Head of caudate nucleus (tissue), 42 donors: ENCODE measurements around the gene GNAS.
"Not testable (repeated sequence)": the region's sequence is repeated elsewhere in the genome, so short reads cannot be mapped to it uniquely, and the experiment has no call there.

ENCODE experiments used
- DNase-seq, 42 donors: peaks; one replicate each; pipeline versions ENCODE4 v3.0.0 to v3.0.0-alpha.2; 2020 to 2021; ENCODE audit warnings: mixed read lengths in 7 of 42
- intact Hi-C: fragments of 100-400 bp; cut with DNase I; formaldehyde crosslinking; loops from one replicate; pipeline ENCODE4 v1.15.0; 2022

GNAS gene

GRCh38 chr20:58824843-58825242 is 27.7 kb upstream of the GNAS start:
- no peak for DNase-seq
- intact Hi-C loops: no loop called here

- intact Hi-C loops: no loop called here
- DNase-seq: no peak
Observed at GRCh38 chr20:58825450-58825849, 27.1 kb upstream of the GNAS start.

GRCh38 chr20:58826271-58826670 is 26.2 kb upstream of the GNAS start:
- no peak for DNase-seq
- intact Hi-C loops: no loop called here

DNA sequence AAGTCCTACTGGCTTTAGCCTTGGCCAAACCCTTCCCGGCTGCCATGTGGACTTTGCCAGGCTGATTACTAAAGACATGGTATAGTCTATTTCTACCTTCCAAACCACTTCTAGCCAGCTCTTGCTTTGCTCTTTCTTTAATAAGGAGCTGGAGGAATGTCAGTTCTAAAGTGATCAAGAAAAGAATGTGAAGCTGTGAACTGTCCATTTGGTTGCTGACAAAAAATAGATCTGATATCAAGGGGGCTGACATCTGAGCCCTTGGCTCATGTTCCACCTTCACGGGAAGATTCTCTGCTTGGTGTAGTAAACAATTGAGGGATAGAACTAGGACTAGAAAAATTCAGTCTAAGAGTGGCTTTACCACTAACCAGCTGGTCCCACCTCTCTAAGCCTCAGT is 24.4 kb upstream of the GNAS start:
- no peak for DNase-seq
- intact Hi-C loops: no loop called here

GRCh38 chr20:58828804-58829203 is 23.7 kb upstream of the GNAS start:
- intact Hi-C loops: not testable (repeated sequence)

DNA sequence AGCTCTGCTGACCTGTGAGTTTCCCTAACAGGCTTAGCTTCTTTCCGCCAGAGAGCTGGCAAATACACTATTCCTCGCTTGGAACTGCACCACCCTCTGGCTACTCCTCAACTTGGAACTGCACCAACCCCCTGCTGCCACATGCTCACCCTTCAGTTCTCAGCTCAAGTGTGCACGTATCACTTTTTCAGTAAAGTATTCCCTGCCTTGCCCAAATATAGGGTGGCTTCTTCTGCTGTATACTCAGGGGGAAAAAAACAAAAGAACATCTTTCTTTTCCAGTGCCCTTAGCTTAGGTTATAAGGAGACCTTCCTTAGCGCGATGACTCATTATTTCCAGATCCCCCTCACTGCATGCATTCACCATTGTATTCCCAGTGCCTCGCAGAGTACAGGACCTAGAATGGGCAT is 23.0 kb upstream of the GNAS start:
- peak in 23 of 42 donors; percentile 12 to 65 (median 38) for DNase-seq
- intact Hi-C loops: no loop called here

More at GRCh38 chr20:58828804-58829203, 23.7 kb upstream of the GNAS start:
- not testable (repeated sequence) for DNase-seq

DNA sequence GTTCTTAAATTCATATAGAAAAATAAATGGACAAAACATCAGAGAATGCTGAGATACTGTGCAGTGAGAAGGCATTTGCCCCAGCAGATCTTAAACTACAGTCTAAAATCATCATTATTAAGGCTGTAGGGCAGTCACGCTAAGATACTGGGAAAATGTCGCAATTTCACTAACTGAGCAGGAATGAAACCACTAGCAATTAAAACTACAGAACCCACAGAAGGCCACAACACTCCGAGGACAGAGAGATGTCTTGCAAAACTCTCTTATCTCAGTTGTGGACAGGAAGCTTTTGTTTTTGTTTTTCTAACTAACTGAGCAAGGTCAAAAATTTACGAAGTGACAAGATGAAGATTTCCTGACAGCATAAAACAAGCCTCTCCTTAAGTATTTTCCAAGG is 20.1 kb upstream of the GNAS start:
- no peak for DNase-seq
- intact Hi-C loops: no loop called here

DNA sequence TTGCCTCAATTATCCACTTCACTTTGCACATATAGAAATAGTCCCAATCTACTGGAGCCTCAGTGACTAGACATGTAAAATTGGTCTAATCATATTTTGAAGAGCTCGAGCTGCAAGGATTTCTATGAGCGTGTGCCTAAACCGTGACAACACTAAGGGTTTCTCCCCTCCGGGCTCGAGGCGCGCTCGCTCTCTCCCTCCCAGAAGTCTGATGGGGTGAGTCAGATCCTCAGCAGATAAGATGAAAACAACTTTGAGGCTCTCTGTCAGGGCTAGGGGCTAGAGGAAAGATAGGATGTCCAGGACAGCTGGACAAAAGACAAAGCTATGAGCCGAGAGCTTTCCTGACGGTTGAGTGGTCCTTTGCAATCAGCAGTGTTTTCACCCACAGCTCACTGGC is 18.6 kb upstream of the GNAS start:
- intact Hi-C loops: no loop called here
- DNase-seq: no peak

- no peak for DNase-seq
- intact Hi-C loops: no loop called here
Observed at GRCh38 chr20:58835231-58835630, 17.3 kb upstream of the GNAS start.

DNA sequence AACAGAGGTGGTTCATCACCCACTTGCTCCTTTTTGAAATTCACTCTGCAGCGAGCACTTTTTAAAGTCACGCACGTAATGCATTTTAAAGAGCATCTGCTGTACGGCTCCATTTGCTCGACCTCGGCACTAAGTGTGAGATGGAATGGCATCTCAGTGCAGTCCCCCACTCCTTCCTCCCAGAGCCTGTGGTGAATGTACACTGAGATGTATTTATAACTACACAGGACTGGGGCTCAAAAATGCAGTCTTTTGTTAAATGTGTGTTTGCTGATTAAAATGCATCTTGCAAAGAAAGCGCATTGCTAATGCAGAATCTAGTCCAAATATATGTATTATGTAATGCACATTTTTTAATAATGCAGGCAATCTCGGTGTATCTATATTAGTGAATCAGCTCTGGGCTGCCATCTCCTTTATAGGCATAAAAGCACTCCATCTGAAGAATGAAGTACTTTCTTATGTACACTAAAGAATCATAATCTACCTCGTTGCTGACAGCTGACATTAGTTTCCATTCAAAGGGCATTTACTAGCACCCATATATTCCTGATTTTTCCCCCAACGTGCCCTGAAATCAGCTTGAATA is 15.8 kb upstream of the GNAS start:
- no peak for DNase-seq
- intact Hi-C loops: no loop called here

DNA sequence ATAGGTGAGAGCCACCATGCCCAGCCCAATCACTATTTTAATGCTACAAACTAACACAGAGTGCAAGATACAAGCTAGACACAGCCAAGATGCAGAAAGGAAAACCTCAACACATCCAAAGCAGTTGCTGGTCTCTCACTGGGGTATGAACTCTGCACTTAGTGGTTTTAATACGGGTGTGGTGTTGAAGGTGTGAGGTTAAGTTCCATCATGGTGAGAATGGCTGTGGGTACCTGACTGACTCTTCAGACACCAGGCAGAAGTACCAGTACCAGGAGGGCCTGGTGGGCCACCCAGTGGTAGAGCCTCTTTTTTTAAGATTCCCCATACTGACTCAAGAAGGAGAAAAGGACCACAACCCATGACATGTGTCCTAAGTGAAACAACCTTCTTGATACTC is 14.8 kb upstream of the GNAS start:
- intact Hi-C loops: no loop called here
- no peak for DNase-seq

- intact Hi-C loops: no loop called here
Observed at GRCh38 chr20:58838174-58838573, 14.3 kb upstream of the GNAS start.

GRCh38 chr20:58839474-58839874 is 13.0 kb upstream of the GNAS start:
- intact Hi-C loops: no loop called here
- DNase-seq: peak in 40 of 42 donors; percentile 10 to 68 (median 47)

More at GRCh38 chr20:58838174-58838573, 14.3 kb upstream of the GNAS start:
- no peak for DNase-seq

DNA sequence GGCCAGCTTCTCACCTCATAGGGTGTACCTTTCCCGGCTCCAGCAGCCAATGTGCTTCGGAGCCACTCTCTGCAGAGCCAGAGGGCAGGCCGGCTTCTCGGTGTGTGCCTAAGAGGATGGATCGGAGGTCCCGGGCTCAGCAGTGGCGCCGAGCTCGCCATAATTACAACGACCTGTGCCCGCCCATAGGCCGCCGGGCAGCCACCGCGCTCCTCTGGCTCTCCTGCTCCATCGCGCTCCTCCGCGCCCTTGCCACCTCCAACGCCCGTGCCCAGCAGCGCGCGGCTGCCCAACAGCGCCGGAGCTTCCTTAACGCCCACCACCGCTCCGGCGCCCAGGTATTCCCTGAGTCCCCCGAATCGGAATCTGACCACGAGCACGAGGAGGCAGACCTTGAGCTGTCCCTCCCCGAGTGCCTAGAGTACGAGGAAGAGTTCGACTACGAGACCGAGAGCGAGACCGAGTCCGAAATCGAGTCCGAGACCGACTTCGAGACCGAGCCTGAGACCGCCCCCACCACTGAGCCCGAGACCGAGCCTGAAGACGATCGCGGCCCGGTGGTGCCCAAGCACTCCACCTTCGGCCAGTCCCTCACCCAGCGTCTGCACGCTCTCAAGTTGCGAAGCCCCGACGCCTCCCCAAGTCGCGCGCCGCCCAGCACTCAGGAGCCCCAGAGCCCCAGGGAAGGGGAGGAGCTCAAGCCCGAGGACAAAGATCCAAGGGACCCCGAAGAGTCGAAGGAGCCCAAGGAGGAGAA is 12.3 kb upstream of the GNAS start:
- intact Hi-C loops: loop anchor here (10.0 kb wide), 1 partner anchor 605 kb away; no protein-coding TSS in a partner anchor
- no peak for DNase-seq

DNA sequence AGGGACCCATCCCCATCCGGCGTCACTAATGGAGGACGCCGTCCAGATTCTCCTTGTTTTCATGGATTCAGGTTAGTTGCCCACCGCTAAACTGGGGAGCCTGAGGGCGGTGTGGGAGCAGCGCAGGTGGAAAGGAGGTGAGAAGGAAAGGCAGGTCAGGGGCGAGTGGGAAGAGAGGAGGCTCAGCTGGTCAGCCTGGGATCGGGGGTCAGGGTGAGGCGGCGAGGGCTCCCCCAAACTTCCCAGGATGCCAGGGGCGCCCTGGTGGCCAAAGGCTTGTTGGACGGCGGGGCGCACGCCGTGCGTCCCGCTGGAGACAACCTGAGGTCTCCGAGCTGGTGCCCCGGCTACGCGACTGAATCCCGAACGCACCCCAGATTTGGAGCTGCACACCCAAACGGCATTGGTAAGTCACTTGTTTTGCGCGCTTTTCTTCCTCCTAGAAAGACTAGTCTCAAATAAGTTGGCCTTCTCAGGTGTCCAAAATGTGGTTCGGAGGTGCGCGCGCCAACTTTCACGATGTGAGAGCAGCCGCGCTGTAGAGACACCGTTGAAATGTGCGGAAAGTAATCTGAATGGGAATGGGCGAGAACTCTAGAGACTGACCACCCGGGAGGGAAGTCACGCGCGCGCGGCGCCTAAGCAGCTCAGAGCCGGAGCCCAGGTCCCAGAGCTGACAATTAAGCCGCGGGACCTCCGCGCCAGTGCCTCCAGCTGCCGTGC is 11.5 kb upstream of the GNAS start:
- DNase-seq: no peak
- intact Hi-C loops: loop anchor here (10.0 kb wide), 1 partner anchor 606 kb away; no protein-coding TSS in a partner anchor

- no peak for DNase-seq
- intact Hi-C loops: loop anchor here (10.0 kb wide), 1 partner anchor 607 kb away; no protein-coding TSS in a partner anchor
Observed at GRCh38 chr20:58841539-58842264, 10.8 kb upstream of the GNAS start.

- DNase-seq: no peak
- intact Hi-C loops: loop anchor here (10.0 kb wide), 1 partner anchor 607 kb away; no protein-coding TSS in a partner anchor
Observed at GRCh38 chr20:58842276-58842675, 10.2 kb upstream of the GNAS start.

GRCh38 chr20:58843128-58843556 is 9.4 kb upstream of the GNAS start:
- no peak for DNase-seq
- intact Hi-C loops: loop anchor here (10.0 kb wide), 1 partner anchor 608 kb away; no protein-coding TSS in a partner anchor

DNA sequence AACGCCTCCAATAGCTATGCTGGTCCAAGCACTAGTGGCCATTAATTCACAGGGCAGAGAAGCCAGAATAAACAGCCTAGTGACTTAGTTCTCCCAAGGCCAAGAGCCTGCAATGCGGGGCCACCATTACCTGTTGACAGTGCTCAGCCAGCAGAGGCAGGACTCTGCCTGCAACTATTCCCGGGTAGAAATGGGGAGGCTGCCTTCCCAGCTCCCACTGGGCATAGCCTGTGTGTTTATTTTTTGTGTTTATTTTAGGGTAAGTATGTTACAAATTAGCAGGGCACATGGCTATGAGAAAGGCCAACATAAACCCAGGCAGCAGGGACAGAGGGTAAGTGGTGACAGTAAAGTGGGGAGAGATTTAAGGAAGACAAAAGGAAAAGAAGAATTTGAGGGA is 6.8 kb upstream of the GNAS start:
- DNase-seq: no peak
- intact Hi-C loops: loop anchor here (10.0 kb wide), 1 partner anchor 611 kb away; no protein-coding TSS in a partner anchor
